Measurements from ENCODE around the gene SPTBN4.
A peak's percentile ranks its signal among the peaks of the same experiment; 100 is the strongest.
"Not testable (repeated sequence)": the region's sequence is repeated elsewhere in the genome, so short reads cannot be mapped to it uniquely, and the experiment has no call there.

Gene SPTBN4

GRCh38 chr19:40614622-40615411 is 148.0 kb downstream of the SPTBN4 start:
- DNase-seq (ENCODE audit: low read depth in 4 of 4, low spot score in 1 of 4) = peak; percentile 92 to 97 (median 96)

- DNase-seq (ENCODE audit: low read depth in 4 of 4, low spot score in 1 of 4) = no peak
Observed at GRCh38 chr19:40616178-40616577, 149.4 kb downstream of the SPTBN4 start.

DNA sequence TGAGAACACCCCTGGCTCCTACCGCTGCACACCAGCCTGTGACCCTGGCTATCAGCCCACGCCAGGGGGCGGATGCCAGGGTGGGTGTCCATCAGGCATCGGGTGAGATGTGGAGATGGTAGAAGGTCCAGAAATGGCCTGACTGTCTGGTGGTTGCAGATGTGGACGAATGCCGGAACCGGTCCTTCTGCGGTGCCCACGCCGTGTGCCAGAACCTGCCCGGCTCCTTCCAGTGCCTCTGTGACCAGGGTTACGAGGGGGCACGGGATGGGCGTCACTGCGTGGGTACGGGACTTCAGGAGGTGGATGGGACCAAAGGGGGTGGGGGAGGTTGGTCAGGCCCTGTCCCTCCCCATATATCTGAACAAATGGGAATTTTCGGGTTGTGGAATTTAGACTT is 150.1 kb downstream of the SPTBN4 start:
- no peak for DNase-seq (ENCODE audit: low read depth in 4 of 4, low spot score in 1 of 4)

GRCh38 chr19:40617961-40618360 is 151.2 kb downstream of the SPTBN4 start:
- DNase-seq (ENCODE audit: low read depth in 4 of 4, low spot score in 1 of 4) = no peak

DNA sequence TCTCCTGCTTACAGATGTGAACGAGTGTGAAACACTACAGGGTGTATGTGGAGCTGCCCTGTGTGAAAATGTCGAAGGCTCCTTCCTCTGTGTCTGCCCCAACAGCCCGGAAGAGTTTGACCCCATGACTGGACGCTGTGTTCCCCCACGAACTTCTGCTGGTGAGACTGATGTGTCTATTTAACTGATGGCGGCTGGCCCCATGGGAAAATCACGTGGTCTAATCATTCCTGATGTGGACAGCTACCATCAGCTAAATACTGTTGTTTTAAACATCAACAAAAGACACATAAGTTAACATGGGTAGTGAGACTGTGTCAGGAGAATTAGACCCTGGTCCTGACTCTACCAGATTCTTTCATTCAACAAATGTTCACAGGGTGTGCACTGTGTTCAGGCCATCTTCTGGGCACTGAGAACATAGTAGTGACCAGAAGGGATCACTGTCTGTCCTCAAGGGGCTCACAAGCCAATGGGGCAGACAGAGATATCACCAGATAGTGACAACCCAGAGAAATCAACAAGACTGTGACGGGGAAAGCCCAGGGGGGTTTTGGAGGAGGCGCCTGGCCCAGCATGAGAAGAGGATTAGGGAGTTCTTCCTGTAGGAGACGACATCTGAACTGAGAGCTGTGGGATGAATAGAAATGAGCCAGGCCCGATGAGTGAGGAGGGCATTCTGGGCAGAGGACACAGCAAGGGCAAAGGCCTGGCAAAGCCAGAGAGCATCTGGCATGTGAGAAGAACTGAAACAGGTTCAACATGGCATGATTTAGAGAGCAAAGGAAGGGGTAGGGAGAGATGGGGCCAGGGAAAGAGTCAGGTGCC is 152.7 kb downstream of the SPTBN4 start:
- DNase-seq (ENCODE audit: low read depth in 4 of 4, low spot score in 1 of 4) = no peak

DNA sequence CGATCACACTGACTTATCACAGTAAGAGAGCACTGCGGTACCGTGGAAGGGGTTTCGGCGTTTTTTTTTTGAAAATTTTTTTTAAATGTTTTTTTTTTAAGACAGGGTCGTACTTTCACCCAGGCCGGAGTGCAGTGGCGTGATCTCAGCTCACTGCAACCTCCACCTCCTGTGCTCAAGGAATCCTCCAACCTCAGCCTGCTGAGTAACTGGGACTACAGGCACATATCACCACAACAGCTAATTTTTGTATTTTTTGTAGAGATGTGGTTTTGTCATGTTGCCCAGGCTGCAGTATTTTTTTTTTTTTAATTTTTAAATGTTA is 153.3 kb downstream of the SPTBN4 start:
- no peak for DNase-seq (ENCODE audit: low read depth in 4 of 4, low spot score in 1 of 4)

- DNase-seq (ENCODE audit: low read depth in 4 of 4, low spot score in 1 of 4) = no peak
Observed at GRCh38 chr19:40621283-40621682, 154.5 kb downstream of the SPTBN4 start.

DNA sequence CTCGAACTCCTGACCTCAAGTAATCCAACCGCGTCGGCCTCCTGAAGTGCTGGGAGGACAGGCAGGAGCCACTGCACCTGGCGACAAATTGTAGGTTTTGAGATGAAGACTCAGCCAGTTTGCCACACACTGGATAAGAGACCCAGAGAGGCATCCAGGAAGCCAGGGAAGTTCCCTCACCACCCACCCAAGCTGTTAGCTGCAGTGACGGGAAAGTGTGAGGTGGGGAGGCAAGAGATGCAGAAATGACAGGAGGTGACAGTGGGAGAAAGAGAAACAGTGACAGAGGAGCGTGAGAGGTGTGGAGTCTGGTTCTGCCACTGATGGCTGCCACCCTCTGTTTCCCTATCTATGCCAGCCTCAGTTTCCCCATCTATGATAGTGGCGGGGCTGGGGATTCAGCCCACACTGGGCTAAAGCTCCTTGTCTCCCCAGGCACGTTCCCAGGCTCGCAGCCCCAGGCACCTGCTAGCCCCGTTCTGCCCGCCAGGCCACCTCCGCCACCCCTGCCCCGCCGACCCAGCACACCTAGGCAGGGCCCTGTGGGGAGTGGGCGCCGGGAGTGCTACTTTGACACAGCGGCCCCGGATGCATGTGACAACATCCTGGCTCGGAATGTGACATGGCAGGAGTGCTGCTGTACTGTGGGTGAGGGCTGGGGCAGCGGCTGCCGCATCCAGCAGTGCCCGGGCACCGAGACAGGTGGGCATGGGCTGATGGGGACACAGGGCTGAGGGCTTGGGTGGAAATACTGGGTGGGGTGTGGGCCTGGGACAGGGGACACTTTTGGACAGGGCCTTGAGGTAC is 155.4 kb downstream of the SPTBN4 start:
- DNase-seq (ENCODE audit: low read depth in 4 of 4, low spot score in 1 of 4) = no peak

- no peak for DNase-seq (ENCODE audit: low read depth in 4 of 4, low spot score in 1 of 4)
Observed at GRCh38 chr19:40622773-40623075, 155.9 kb downstream of the SPTBN4 start.

- no peak for DNase-seq (ENCODE audit: low read depth in 4 of 4, low spot score in 1 of 4)
Observed at GRCh38 chr19:40623403-40624251, 156.8 kb downstream of the SPTBN4 start.

GRCh38 chr19:40624369-40625153 is 157.8 kb downstream of the SPTBN4 start:
- not testable (repeated sequence) for DNase-seq (ENCODE audit: low read depth in 4 of 4, low spot score in 1 of 4)

GRCh38 chr19:40625406-40626120 is 158.8 kb downstream of the SPTBN4 start:
- DNase-seq (ENCODE audit: low read depth in 4 of 4, low spot score in 1 of 4) = no peak

All from stimulated activated CD4-positive, alpha-beta T cell treated with anti-CD3 and anti-CD28 coated beads, Interleukin-1b, Interleukin-23, amount 100 ng/mL, for 24 hours (primary cell).